Activated CD4-positive, CD25-positive, alpha-beta regulatory T cell treated with anti-CD3 and anti-CD28 coated beads, Interleukin-2, amount 50 U/mL, for 72 hours (primary cell): ENCODE measurements around the gene SLC13A4.
"Not testable (repeated sequence)": the region's sequence is repeated elsewhere in the genome, so short reads cannot be mapped to it uniquely, and the experiment has no call there.

ENCODE experiments used
- DNase-seq: peaks from one replicate; pipeline ENCODE4 v3.0.0; 2021

Gene SLC13A4

GRCh38 chr7:135728136-135728669, at the start of gene SLC13A4:
TSS of gene SLC13A4 (minus strand) at chr7:135728186. CDS start at chr7:135727496, 690 bp downstream.
- no peak for DNase-seq

GRCh38 chr7:135775915-135776314, 47.9 kb upstream of the SLC13A4 start:
- DNase-seq = not testable (repeated sequence)

GRCh38 chr7:135775230-135775629, 47.2 kb upstream of the SLC13A4 start:
- no peak for DNase-seq

GRCh38 chr7:135774284-135774683, 46.3 kb upstream of the SLC13A4 start:
- DNase-seq = no peak

- no peak for DNase-seq
These were observed 45.5 kb upstream of the SLC13A4 start for GRCh38 chr7:135773464-135773863.

GRCh38 chr7:135772639-135773222, 44.7 kb upstream of the SLC13A4 start:
- no peak for DNase-seq

GRCh38 chr7:135771961-135772638, 44.1 kb upstream of the SLC13A4 start:
- DNase-seq = no peak

- DNase-seq = no peak
These were observed 43.1 kb upstream of the SLC13A4 start for GRCh38 chr7:135771051-135771450.

GRCh38 chr7:135770139-135770710, 42.2 kb upstream of the SLC13A4 start:
- no peak for DNase-seq

- DNase-seq = no peak
These were observed 41.2 kb upstream of the SLC13A4 start for GRCh38 chr7:135769005-135769802.

- no peak for DNase-seq
These were observed 40.5 kb upstream of the SLC13A4 start for GRCh38 chr7:135768467-135768866.

- DNase-seq = no peak
These were observed 40.1 kb upstream of the SLC13A4 start for GRCh38 chr7:135768064-135768463.

GRCh38 chr7:135763261-135763660, 35.3 kb upstream of the SLC13A4 start:
- no peak for DNase-seq

- DNase-seq = no peak
These were observed 33.9 kb upstream of the SLC13A4 start for GRCh38 chr7:135761751-135762488.

- no peak for DNase-seq
These were observed 31.5 kb upstream of the SLC13A4 start for GRCh38 chr7:135759532-135759931.

GRCh38 chr7:135758531-135758932, 30.5 kb upstream of the SLC13A4 start:
- no peak for DNase-seq

- no peak for DNase-seq
These were observed 29.9 kb upstream of the SLC13A4 start for GRCh38 chr7:135757719-135758411.

GRCh38 chr7:135756191-135756590, 28.2 kb upstream of the SLC13A4 start:
- no peak for DNase-seq

GRCh38 chr7:135755351-135755753, 27.4 kb upstream of the SLC13A4 start:
- DNase-seq = no peak

GRCh38 chr7:135753616-135754413, 25.8 kb upstream of the SLC13A4 start:
- DNase-seq = no peak

GRCh38 chr7:135748770-135749169, 20.8 kb upstream of the SLC13A4 start, which contains the start of gene FAM180A:
TSS of gene FAM180A (minus strand) at chr7:135748813. CDS start at chr7:135748580, 233 bp downstream.
- no peak for DNase-seq
